ENCODE data around the gene CHD3. TPM values are rescaled to one million over a fixed set of nuclear protein-coding genes. Genes with fewer than 3 reads are reported as not detected.

The CHD3 gene
- total RNA-seq, 1 experiment from 2014 or later = 27.9 TPM

- CTCF ChIA-PET = no interaction called here
- POLR2A ChIA-PET = no interaction called here
- Histone ChIP-seq H3K27me3 (replicated peaks; ENCODE audit: control insufficient read depth, insufficient read depth, low read length) (no peaks in the 10 kb centered on the region), H3K36me3 (ENCODE audit: control insufficient read depth, insufficient read depth, low read length) (no peaks in the 10 kb centered on the region), H3K4me3 (ENCODE audit: low read depth, low read length) (no peak overlapping the region), H3K9me3 (no peaks in the 10 kb centered on the region), H3K4me1 (0 out of 2 replicates have a peak, but pooled peaks cover 2% of the 10 kb centered on the region)
- no peak for TF ChIP-seq CTCF (IDR thresholded peaks at IDR 0.05; ENCODE audit: insufficient read depth in 1 of 2, low read depth in 1 of 2, low read length in 1 of 2, severe bottlenecking in 1 of 2, unreplicated experiment in 1 of 2)
- H3K36me3 Mint-ChIP-seq (ENCODE audit: insufficient read depth, unreplicated experiment) = peaks cover 22% of the 10 kb centered on the region
- BruUV-seq (replicated peaks) = no TSS peak
- H3K4me3 Mint-ChIP-seq (ENCODE audit: unreplicated experiment) = no peak overlapping the region
- peaks cover 11% of the 10 kb centered on the region for H3K4me1 Mint-ChIP-seq (ENCODE audit: low read depth, unreplicated experiment)
- intact Hi-C loops (cut with micrococcal nuclease; ENCODE audit: unreplicated experiment) = no loop called here
- DNase-seq = no peak
- no peaks in the 10 kb centered on the region for H3K27me3 Mint-ChIP-seq (ENCODE audit: insufficient read depth, unreplicated experiment)
- no peak overlapping the region for H3K27ac Mint-ChIP-seq (ENCODE audit: unreplicated experiment)
- no peaks in the 10 kb centered on the region for H3K9me3 Mint-ChIP-seq (ENCODE audit: unreplicated experiment)
Observed at GRCh38 chr17:7935859-7936258, 47.3 kb downstream of the CHD3 start.

GRCh38 chr17:7940034-7940433 lies 51.4 kb downstream of the CHD3 start:
- CTCF ChIA-PET = no interaction called here
- DNase-seq = no peak
- POLR2A ChIA-PET = no interaction called here
- Mint-ChIP-seq H3K36me3 (ENCODE audit: insufficient read depth, unreplicated experiment) (peaks cover 34% of the 10 kb centered on the region), H3K4me3 (ENCODE audit: unreplicated experiment) (no peak overlapping the region), H3K4me1 (ENCODE audit: low read depth, unreplicated experiment) (no peaks in the 10 kb centered on the region), H3K9me3 (ENCODE audit: unreplicated experiment) (no peaks in the 10 kb centered on the region), H3K27ac (ENCODE audit: unreplicated experiment) (no peak overlapping the region), H3K27me3 (ENCODE audit: insufficient read depth, unreplicated experiment) (no peaks in the 10 kb centered on the region)
- Histone ChIP-seq H3K36me3 (ENCODE audit: control insufficient read depth, insufficient read depth, low read length) (no peaks in the 10 kb centered on the region), H3K9me3 (no peaks in the 10 kb centered on the region), H3K4me1 (no peaks in the 10 kb centered on the region), H3K27me3 (replicated peaks; ENCODE audit: control insufficient read depth, insufficient read depth, low read length) (no peaks in the 10 kb centered on the region), H3K4me3 (ENCODE audit: low read depth, low read length) (no peak overlapping the region)
- TF ChIP-seq CTCF (IDR thresholded peaks at IDR 0.05; ENCODE audit: insufficient read depth in 1 of 2, low read depth in 1 of 2, low read length in 1 of 2, severe bottlenecking in 1 of 2, unreplicated experiment in 1 of 2) = no peak
- no TSS peak for BruUV-seq (replicated peaks)
- intact Hi-C loops (cut with micrococcal nuclease; ENCODE audit: unreplicated experiment) = no loop called here

- peaks cover 39% of the 10 kb centered on the region for H3K36me3 Mint-ChIP-seq (ENCODE audit: insufficient read depth, unreplicated experiment)
Observed at GRCh38 chr17:7940743-7941142, 52.2 kb downstream of the CHD3 start.

More at GRCh38 chr17:7940743-7941142, 52.2 kb downstream of the CHD3 start:
- no peak for TF ChIP-seq CTCF (IDR thresholded peaks at IDR 0.05; ENCODE audit: insufficient read depth in 1 of 2, low read depth in 1 of 2, low read length in 1 of 2, severe bottlenecking in 1 of 2, unreplicated experiment in 1 of 2)
- no peaks in the 10 kb centered on the region for H3K27me3 Mint-ChIP-seq (ENCODE audit: insufficient read depth, unreplicated experiment)
- no TSS peak for BruUV-seq (replicated peaks)
- Histone ChIP-seq H3K4me1 (no peaks in the 10 kb centered on the region), H3K27me3 (replicated peaks; ENCODE audit: control insufficient read depth, insufficient read depth, low read length) (no peaks in the 10 kb centered on the region), H3K9me3 (no peaks in the 10 kb centered on the region), H3K36me3 (ENCODE audit: control insufficient read depth, insufficient read depth, low read length) (no peaks in the 10 kb centered on the region), H3K4me3 (ENCODE audit: low read depth, low read length) (no peak overlapping the region)
- H3K27ac Mint-ChIP-seq (ENCODE audit: unreplicated experiment) = no peak overlapping the region
- DNase-seq = no peak
- POLR2A ChIA-PET = no interaction called here
- no peak overlapping the region for H3K4me3 Mint-ChIP-seq (ENCODE audit: unreplicated experiment)
- CTCF ChIA-PET = no interaction called here
- H3K9me3 Mint-ChIP-seq (ENCODE audit: unreplicated experiment) = no peaks in the 10 kb centered on the region
- intact Hi-C loops (cut with micrococcal nuclease; ENCODE audit: unreplicated experiment) = no loop called here
- H3K4me1 Mint-ChIP-seq (ENCODE audit: low read depth, unreplicated experiment) = no peaks in the 10 kb centered on the region

Data from Caco-2 (cell line).